NCI-H69 (cell line): ENCODE data around the gene PFN2.
"Not testable (repeated sequence)": the region's sequence is repeated elsewhere in the genome, so short reads cannot be mapped to it uniquely, and the experiment has no call there.

Experiments
- DNase-seq: peaks from one replicate; lab custom pipeline; 2025; lab: John Stamatoyannopoulos, UW

The PFN2 gene

DNA sequence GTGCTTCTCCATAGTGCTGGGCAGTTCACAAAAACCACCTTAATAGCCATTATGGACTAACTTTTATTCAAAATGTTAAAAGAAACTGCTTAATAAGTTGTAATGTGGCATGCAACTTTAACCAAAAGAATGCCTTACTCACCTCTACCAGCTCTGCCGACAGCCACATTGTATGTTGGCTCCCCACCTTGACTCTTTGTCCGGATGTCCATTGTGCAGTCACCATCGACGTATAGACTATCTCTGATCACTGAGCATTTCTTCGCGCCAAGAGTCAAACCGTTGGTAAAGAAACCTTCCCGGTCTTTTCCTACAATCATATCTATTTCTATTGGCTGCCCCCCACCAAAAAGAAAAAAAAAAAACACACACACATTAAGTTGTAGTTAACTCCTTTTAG, 2.5 kb downstream of the PFN2 start:
- DNase-seq, result peak; percentile 78

DNA sequence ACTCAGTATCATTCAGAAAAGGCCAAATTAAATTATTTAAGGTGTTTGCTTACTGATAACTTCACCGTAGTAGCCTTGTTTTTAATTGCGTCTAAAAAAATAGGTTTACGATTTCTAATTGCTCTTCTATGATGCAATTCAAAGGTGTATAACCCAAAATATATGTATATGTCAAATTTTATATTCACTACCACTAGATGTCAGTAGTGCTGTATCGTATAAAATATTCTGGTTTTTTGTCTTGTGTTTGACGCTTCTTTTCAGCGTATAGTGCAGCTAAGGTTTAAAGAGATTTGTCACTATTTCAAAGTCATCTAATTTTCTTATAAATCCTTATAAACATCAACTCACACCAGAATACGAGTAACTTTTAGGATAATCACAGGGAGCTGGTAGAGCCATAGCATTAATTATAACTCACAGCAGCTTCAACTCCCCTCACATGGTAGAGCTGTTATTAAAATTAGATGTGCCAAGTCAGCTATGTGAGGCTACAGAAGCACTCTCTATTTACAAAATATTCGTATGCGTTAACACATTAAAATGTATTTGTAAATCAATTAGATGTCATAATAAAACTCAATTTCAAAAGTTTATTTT, 3.5 kb downstream of the PFN2 start:
- peak; percentile 63 for DNase-seq

DNA sequence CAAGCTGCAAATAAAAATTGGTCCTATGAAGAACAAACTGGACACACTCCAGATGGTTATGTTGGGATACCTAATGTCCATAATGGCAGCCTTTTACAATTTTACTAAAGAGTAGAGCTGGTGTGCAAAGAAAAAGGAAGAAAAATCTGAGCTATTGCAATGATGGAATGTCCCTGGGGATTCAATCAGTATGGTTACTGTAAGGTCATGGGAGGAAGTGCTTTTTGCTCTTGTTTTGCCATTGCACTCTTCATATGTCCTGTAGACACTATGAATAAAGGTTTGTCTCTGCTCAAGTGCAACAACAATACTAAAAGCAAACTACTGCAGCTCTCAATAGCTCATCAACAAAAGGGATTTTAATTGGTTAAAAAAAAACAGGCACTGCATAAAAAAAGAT, 5.4 kb downstream of the PFN2 start:
- peak; percentile 12 for DNase-seq

DNA sequence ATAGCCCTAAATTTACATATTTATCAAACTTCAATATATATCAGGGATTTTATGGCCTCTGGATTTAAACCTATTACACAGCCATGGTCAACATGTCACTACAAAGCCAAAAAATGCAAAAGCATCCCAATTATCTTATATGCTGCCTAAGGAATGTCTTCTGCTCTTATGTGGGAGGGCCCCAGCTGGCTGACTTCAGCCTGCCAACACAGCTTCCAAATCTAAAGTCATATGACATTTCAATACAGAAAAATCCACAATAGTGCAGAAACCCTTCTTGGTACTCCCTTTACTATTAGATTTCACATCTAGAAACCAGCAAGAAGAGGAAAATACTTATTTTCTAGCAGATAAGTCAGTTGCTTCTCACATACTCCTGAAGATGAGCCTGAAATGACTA, 6.4 kb downstream of the PFN2 start:
- no peak for DNase-seq

DNA sequence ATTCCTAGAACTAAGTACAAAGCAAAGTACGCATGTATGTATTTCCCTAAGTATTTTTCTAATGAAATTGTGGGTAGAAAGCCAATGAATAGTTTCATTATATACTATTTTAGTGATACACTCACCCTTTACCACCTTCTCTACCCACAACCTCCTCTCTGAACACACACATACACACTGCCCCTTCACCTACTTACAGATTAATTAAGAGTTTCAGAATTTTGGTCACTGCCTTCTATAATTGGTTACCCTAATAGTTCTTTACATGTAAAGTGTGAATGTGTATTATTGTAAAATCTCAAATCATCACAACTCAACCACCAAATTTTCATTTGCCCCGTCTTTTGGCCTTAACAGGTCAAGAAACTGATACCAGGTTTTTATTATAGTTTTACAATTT, 7.2 kb downstream of the PFN2 start:
- no peak for DNase-seq

DNA sequence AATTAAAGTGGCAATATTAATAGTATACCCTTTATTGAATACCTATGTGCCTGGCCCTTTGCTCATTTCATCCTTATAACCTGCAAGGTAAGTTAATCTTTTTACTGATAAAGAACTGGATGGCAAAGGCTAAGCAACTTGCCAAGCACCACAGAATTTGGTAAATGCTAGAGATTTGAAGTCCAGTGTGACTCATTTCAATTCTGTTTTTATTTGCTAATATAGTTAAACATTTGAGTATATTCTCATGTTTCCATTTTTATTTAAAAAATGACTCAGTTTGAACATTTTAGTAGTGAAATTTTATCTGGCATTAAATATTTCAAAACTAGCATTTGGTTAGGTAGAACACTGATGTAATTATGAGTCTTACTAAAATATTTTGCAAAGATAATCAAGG, 11.3 kb downstream of the PFN2 start:
- no peak for DNase-seq

DNA sequence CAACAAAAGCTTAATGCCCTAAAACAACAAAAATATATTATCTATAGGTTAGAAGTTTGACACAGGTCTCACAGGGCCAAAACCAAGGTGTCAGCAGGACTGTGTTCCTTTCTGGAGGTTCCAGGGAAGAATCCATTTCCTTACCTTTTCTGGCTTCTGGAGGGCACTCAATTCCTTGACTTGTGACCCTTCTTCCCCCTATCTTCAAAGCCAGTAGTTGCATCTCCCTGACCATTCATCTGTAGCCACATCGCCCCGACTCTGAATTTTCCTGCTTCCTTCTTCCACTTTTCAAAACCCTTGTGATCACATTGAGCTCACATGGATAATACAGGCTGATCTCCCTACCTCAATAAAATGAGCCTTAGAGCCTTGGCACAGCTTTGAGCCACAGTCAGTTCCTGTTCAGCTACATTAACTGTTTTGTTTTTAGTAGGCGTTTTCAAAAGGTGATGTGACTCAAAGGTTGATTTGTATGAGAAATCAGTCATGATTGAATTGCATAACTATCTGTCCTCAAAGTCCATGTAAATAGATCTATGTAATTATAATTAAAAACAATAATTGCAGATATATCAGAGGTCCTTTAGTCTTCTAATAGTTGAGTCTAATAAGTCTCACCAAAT, 12.4 kb downstream of the PFN2 start:
- no peak for DNase-seq

DNA sequence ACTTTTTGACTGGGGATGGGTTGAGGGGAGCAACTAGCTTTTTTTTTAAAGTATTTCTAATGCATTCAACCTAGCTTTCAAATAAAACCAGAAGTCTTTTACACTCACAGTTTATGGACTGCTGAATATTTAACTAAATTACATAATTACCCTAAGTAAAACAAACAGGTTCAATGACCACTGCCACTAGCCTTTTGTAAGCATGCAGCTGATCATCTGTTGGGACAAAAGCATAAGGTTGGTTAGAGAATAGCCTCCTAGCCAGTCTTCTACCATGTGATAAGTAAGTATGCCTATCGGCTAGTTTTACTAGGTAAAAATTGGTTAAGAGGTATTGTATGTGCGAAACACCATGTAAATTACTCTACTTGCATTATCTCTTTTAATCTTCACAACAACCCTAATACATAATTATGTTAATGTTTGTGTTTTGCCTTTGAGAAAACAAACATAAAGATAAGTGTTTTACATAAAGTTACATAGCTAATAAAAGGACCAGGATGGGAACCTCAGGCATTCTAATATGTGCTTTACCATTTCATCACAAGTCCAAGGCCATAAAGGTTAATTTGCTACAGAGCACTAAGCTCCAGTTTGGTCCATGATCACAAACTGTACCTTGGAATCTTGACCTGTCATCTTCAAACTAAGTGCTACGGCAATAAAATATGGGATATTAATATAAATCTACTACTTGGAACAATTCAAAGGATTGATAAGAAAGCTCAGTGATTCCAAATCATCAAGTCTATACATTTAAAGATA, 13.2 kb downstream of the PFN2 start:
- peak; percentile 43 for DNase-seq

DNA sequence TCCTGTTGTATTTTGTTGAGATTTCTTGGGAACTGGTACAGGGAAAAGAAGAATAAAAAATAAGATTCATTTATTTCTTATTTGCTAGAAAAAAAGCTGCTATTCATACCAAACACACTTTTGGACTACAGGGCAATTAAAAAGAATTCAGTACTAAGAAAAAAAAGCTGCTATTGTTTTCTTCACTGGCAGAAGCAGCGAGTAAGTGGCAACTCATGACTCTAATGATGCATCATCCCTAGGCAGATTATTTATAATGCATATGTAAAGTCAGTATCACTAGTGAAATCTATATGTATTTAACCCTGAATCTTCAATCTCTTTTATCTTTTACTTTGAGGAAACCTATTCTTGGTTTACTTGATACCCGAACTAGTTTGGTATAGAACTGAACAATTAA, 15.2 kb downstream of the PFN2 start:
- DNase-seq, result no peak

DNA sequence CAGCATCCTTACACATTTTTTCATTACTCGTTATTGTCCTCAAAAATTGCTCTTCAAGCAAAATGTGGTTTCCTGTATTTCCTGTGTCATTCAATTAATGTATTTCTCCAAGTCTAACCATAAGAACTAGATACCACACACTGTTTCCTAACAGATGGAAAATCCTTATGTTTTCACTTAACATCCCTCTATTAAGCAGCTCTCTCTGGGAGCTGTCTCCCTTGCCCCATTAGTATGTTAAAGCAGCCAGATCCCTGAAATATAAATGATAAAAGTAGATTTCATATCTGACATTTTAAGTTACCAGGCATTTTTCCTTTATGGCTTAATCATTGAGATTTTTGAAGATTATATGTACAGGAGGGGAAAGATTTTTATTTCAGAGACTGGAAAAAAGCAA, 15.9 kb downstream of the PFN2 start:
- no peak for DNase-seq

DNA sequence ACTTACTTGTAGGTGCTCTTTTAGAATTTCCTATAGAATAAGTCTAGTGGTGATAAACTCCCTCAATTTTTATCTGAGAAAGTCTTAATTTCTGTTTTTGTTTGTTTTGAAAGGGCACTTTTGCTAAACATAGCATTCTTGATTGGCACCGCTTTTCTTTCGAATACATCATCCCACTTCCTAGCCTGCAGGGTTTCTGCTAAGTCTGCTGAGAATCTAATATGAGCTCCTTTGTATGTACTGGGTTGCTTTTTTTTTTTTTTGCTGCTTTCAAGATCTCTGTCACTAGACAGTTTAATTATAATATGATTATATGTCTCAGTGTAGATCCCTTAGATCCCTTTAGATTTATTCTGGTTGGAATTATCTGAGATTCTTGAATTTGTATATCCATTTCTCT, 21.5 kb downstream of the PFN2 start:
- no peak for DNase-seq

DNA sequence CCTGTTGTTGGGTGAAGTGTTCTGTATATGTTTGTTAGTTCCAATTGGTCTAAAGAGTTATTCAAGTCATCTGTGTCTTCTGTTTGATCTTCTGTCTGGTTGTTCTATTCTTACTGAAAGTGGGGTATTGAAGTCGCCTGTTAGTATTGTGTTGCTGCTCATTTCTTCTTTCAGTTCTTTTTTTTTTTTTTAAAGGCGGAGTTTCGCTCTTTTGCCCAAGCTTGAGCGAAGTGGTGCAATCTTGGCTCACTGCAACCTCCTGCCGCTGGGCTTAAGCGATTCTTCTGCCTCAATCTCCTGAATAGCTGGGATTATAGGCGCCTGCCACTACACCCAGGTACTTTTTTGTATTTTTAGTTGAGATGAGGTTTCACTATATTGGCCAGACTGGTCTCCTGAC, 23.5 kb downstream of the PFN2 start:
- DNase-seq, result no peak

DNA sequence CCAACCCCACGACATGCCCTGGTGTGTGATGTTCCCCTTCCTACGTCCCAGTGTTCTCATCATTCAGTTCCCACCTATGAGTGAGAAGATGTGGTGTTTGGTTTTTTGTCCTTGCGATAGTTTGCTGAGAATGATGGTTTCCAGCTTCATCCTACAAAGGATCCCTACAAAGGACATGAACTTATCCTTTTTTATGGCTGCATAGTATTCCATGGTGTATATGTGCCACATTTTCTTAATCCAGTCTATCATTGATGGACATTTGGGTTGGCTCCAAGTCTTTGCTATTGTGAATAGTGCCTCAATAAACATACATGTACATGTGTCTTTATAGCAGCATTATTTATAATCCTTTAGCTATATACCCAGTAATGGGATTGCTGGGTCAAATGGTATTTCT, 26.7 kb downstream of the PFN2 start:
- DNase-seq, result not testable (repeated sequence)

DNA sequence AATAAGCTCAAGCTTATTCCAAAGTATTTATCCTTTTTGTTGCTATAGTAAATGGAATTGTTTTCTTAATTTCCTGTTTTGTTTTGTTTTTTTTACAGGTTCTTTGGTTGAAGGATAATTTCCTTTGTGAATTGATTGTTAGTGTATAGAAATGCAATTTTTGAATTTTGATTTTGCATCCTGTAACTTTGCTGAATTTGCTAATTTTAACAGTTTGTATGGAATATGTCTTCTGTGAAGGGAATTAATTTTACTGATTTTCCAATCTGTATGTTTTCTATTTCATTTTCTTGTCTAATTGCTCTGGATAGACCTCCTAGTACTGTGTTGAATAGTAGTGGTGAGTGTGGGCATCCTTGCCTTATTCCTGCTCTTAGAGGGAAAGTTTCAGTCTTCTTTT, 28.3 kb downstream of the PFN2 start:
- no peak for DNase-seq

DNA sequence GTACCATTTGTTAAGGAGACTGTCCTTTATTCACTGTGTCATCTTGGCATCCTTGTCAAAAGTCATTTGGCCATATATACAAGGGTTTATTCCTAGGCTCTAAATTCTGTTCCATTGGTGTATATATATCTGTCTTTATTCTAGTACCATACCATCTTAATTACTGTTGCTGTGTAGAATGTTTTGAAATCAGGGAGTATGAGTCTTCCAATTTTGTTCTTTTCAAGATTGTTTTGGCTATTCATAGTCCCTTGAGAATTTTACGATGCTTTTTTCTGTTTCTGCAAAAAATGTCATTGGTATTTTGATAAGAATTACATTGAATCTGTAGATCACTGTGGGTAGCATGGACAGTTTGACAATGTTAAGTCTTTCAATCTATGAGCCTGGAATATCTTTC, 28.7 kb downstream of the PFN2 start:
- no peak for DNase-seq

DNA sequence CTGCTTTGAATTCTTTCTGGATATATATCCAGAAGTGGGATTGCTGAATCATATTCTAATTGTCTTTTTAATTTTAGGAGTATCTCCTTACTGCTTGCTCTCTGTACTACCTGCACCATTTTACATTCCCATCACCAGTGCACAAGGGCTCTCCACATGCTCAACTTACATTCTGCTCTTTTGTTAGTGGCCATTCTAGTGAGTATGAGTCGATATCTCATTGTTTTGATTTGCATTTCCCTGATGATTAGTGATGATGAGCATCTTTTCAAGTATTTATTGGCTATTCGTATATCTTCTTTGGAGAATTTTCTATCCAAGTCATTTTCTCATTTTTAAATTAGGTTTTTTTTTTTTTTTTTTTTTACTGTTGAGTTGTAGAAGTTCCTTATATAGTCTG, 29.5 kb downstream of the PFN2 start:
- DNase-seq, result no peak

DNA sequence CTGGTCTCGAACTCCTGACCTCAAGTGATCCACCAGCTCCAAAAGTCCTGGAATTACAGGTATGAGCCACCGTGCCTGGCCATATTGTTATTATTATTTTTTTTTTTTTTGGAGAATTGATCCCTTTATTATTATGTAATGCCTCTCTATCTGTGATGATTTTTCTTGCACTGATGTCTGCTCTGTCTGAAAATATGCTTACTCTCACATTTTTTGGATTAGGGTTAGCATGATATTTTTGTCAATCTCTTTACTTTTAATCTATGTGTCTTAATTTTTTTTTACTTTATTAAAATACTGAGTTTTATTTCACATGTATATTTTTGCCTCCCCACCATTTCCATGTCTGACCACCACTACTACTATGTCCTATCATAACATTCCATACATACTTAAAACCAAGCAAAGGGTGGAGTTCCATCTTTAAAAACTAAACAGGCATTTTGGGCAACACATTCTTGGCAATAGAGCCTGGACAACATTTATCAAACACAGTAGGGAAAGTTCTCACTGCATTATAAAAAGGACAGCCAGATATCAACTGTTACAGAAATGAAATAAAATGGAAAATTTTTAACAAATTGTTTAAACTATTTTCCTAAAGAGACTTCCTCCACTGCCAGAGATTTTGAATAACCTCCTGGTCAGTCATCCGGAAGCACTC, 32.2 kb downstream of the PFN2 start:
- not testable (repeated sequence) for DNase-seq

DNA sequence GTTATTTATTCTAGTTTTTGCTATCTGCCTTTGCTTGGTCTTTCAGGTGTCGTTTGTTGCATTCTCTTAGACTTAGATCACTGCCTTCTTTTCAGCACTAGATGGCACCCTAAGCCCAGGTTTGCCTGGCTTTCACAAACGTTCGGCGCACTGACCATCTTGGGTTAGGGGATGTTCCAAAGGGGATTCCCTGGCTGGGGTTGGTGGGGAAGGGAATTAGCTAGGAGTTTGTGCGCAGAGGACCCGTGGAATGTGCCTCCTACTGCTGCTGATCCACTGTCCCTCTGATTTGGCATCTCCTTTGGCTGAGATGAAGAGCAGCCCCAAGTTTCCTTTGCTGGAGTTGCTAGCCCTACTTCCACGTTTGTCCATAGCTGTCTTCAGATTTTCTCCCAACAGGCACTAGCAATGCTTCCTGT, 33.9 kb downstream of the PFN2 start:
- peak; percentile 69 for DNase-seq

DNA sequence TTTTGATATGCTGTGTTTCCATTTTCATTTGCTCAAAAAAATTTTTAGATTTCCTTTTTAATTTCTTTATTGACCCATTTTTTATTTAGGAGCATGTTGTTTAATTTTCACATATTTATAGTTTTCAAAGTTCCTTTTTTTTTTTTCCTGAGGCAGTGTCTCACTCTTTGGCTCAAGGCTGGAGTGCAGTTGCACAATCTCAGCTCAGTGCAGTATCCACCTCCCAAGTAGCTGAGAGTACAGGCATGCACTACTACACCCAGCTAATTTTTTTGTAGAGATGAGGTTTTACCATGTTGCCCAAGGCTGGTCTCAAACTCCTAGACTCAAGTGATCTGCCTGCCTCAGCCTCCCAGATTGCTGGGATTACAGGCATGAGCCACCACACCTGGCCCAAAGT, 36.2 kb downstream of the PFN2 start:
- DNase-seq, result no peak

DNA sequence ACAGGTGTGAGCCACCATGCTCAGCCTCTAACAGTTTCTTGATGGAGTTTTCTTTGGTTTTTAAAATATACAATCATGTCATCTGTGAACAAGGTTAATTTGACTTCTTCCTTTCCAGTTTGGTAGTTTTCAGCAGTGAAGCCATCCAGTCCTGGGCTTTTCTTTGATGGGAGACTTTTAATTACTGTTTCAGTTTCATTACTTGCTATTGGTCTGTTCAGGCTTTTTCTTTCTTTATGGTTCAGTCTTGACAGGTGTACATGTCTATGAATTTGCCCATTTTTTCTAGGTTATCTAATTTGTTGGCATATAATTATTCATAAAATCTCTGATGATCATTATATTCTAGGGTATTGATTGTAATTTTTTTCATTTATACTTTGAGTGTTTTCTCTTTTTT, 36.8 kb downstream of the PFN2 start:
- no peak for DNase-seq

DNA sequence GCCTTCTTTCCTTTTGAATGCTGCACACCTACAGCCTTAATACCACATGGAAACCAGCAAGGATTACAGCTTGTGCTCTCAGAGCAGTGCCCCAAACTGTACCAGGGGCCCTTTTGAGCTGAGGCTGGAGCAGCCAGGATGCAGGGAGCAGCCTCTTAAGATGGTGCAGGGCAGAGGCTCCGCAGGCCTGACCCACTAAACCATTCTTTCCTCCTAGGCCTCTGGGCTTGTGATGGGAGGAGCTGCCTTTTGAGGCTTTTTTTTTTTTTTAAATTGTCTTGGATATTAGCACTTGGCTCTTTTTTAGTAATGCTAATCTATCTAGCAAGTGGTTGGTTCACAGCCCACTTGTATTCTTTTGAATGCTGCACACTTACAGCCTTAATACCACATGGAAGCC, 37.7 kb downstream of the PFN2 start:
- no peak for DNase-seq

DNA sequence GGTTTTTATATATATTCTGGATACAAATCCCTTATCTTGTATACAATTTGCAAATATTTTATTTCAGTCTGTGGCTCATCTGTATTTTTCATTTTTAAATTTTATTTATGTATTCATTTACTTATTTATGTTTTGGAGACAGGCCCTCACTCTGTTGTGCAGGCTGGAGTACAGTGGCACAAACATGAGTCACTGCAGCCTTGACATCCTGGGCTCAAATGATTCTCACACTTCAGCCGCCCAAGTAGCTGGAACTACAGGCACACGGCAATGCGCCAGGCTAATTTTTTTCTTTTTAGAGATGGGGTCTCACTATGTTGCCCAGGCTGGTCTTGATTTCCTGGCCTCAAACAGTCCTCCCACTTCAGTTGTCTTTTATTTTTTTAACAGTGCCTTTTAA, 50.6 kb downstream of the PFN2 start:
- no peak for DNase-seq

DNA sequence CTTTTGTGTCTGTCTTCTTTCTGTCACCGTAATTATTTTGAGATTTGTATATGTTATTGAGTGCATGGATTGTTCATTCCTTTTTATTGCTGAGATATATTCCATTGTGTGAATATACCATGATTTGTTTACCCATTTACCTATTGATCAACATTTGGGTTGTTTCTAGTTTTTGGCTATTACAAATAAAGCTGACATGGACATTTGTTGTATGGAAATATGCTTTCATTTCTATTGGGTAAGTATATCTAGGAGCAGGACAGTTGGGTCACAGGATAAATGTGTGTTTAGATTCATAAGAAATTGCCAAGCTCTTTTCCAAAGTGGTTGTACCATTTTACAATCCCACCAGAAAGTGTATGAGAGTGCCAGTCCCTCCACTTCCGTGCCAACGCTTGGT, 51.2 kb downstream of the PFN2 start:
- DNase-seq, result no peak
